ENCODE data around the gene SEC23IP.

SEC23IP gene

GRCh38 chr10:119919271-119919670 is 26.7 kb downstream of the SEC23IP start:
- Histone ChIP-seq H3K4me3 (ENCODE audit: low read length) (no peak overlapping the region), H3K36me3 (ENCODE audit: control insufficient read depth, insufficient read depth, low read length) (peaks cover 13% of the 10 kb centered on the region), H3K4me1 (ENCODE audit: control insufficient read depth, insufficient read depth, low read length) (no peaks in the 10 kb centered on the region), H3K9ac (ENCODE audit: low read length) (no peak overlapping the region), H3K27me3 (ENCODE audit: control insufficient read depth, insufficient read depth, low read length) (no peaks in the 10 kb centered on the region), H3K27ac (ENCODE audit: low read depth, low read length) (no peak overlapping the region)

- H3K27me3 ChIP-seq (ENCODE audit: control insufficient read depth, insufficient read depth, low read length): no peaks in the 10 kb centered on the region
- no peak overlapping the region for H3K27ac ChIP-seq (ENCODE audit: low read depth, low read length)
- no peak overlapping the region for H3K4me3 ChIP-seq (ENCODE audit: low read length)
- H3K36me3 ChIP-seq (ENCODE audit: control insufficient read depth, insufficient read depth, low read length): peaks cover 13% of the 10 kb centered on the region
- H3K9ac ChIP-seq (ENCODE audit: low read length): no peak overlapping the region
- H3K4me1 ChIP-seq (ENCODE audit: control insufficient read depth, insufficient read depth, low read length): no peaks in the 10 kb centered on the region
Observed at GRCh38 chr10:119919826-119920225, 27.3 kb downstream of the SEC23IP start.

- H3K4me3 ChIP-seq (ENCODE audit: low read length): no peak overlapping the region
- H3K4me1 ChIP-seq (ENCODE audit: control insufficient read depth, insufficient read depth, low read length): no peaks in the 10 kb centered on the region
- H3K9ac ChIP-seq (ENCODE audit: low read length): no peak overlapping the region
- no peaks in the 10 kb centered on the region for H3K27me3 ChIP-seq (ENCODE audit: control insufficient read depth, insufficient read depth, low read length)
- no peak overlapping the region for H3K27ac ChIP-seq (ENCODE audit: low read depth, low read length)
- H3K36me3 ChIP-seq (ENCODE audit: control insufficient read depth, insufficient read depth, low read length): peaks cover 32% of the 10 kb centered on the region
Observed at GRCh38 chr10:119928411-119928810, 35.9 kb downstream of the SEC23IP start.

DNA sequence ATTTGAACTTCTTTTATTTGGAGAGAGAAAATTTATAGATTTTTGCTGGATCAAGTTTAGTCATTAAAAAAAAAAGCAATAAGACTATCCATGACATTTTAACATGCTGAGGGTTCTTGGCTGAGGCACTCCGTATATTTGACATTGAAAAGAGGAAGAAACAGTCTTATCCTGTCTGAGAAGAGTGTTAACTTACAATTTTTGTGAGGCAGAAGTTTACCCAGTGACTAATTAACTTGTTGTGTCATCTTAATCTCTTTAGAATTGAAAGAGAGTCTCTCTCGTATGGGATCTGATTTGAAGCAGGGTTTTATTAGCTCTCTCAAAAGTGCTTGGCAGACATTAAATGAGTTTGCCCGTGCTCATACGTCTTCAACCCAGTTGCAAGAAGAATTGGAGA is 39.3 kb downstream of the SEC23IP start:
- Histone ChIP-seq H3K4me3 (ENCODE audit: low read length) (no peak overlapping the region), H3K4me1 (ENCODE audit: control insufficient read depth, insufficient read depth, low read length) (no peaks in the 10 kb centered on the region), H3K27ac (ENCODE audit: low read depth, low read length) (no peak overlapping the region), H3K27me3 (ENCODE audit: control insufficient read depth, insufficient read depth, low read length) (no peaks in the 10 kb centered on the region), H3K9ac (ENCODE audit: low read length) (no peak overlapping the region), H3K36me3 (ENCODE audit: control insufficient read depth, insufficient read depth, low read length) (peaks cover 33% of the 10 kb centered on the region)

DNA sequence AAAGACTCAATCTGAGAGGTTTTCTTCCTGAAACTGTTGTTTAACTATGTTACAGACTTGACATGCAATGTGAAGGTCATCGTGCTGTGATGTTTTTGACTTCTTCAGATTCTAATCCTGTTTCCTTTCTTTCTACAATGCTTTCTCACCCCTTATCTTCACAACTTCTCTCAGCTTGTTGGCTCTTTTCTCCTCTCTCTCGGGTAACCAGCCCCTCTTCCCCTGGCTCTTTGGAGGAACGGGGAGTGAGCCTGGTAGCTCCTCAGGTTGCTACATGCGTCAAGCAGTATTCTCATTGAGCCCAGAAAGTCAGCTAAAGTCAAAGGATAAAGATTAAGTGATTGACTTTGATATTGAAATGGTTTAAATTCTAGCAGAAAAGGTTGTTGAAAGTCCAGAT is 40.1 kb downstream of the SEC23IP start:
- Histone ChIP-seq H3K9ac (ENCODE audit: low read length) (no peak overlapping the region), H3K27me3 (ENCODE audit: control insufficient read depth, insufficient read depth, low read length) (no peaks in the 10 kb centered on the region), H3K4me1 (ENCODE audit: control insufficient read depth, insufficient read depth, low read length) (no peaks in the 10 kb centered on the region), H3K4me3 (ENCODE audit: low read length) (no peak overlapping the region), H3K36me3 (ENCODE audit: control insufficient read depth, insufficient read depth, low read length) (peaks cover 25% of the 10 kb centered on the region), H3K27ac (ENCODE audit: low read depth, low read length) (no peak overlapping the region)

DNA sequence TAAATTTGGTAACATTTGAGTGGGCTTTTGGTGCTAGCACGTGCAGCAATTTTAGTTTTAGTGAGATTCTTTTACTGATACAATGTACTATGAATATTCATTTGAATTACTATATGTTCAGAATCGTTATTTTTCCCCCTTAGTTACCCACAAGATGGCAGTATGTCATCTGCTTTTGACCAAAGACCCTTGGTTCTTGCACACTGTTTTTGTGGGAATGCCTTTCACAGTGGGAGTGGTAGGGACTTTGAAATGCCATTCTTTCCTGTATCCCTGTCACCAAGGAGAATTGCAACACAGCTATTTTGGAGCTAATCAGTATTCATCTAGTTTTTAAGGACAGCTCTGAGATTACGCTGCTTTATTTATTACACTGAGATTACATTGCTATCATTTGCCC is 40.6 kb downstream of the SEC23IP start:
- Histone ChIP-seq H3K27ac (ENCODE audit: low read depth, low read length) (no peak overlapping the region), H3K9ac (ENCODE audit: low read length) (no peak overlapping the region), H3K27me3 (ENCODE audit: control insufficient read depth, insufficient read depth, low read length) (no peaks in the 10 kb centered on the region), H3K4me3 (ENCODE audit: low read length) (no peak overlapping the region), H3K4me1 (ENCODE audit: control insufficient read depth, insufficient read depth, low read length) (no peaks in the 10 kb centered on the region), H3K36me3 (ENCODE audit: control insufficient read depth, insufficient read depth, low read length) (peaks cover 23% of the 10 kb centered on the region)

- H3K36me3 ChIP-seq (ENCODE audit: control insufficient read depth, insufficient read depth, low read length): peaks cover 9% of the 10 kb centered on the region
- no peak overlapping the region for H3K9ac ChIP-seq (ENCODE audit: low read length)
- no peaks in the 10 kb centered on the region for H3K4me1 ChIP-seq (ENCODE audit: control insufficient read depth, insufficient read depth, low read length)
- no peak overlapping the region for H3K27ac ChIP-seq (ENCODE audit: low read depth, low read length)
- H3K27me3 ChIP-seq (ENCODE audit: control insufficient read depth, insufficient read depth, low read length): no peaks in the 10 kb centered on the region
- no peak overlapping the region for H3K4me3 ChIP-seq (ENCODE audit: low read length)
Observed at GRCh38 chr10:119940487-119940886, 48.0 kb downstream of the SEC23IP start.

DNA sequence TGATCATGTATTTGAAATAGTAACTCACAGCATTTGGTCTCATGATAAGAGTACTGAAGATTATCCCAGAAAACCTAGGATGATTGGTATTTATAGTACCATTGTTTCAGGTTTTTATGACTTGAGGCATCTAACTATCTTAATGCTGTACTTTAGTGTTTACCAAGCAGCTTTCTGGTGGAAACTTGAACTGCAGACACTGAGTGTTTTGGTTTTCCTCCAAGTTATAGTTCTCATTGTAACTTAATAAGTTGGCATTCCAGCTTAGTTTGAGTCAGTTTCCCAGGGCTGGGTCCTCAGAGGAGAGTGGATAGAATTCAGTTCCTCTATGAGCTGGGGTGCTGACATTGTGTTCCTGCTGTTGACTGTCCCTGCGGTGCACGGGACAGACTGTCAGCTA is 50.4 kb downstream of the SEC23IP start:
- no peaks in the 10 kb centered on the region for H3K27me3 ChIP-seq (ENCODE audit: control insufficient read depth, insufficient read depth, low read length)
- H3K4me3 ChIP-seq (ENCODE audit: low read length): no peak overlapping the region
- H3K36me3 ChIP-seq (ENCODE audit: control insufficient read depth, insufficient read depth, low read length): peaks cover 7% of the 10 kb centered on the region
- no peak overlapping the region for H3K27ac ChIP-seq (ENCODE audit: low read depth, low read length)
- H3K4me1 ChIP-seq (ENCODE audit: control insufficient read depth, insufficient read depth, low read length): peaks cover 4% of the 10 kb centered on the region
- H3K9ac ChIP-seq (ENCODE audit: low read length): no peak overlapping the region

DNA sequence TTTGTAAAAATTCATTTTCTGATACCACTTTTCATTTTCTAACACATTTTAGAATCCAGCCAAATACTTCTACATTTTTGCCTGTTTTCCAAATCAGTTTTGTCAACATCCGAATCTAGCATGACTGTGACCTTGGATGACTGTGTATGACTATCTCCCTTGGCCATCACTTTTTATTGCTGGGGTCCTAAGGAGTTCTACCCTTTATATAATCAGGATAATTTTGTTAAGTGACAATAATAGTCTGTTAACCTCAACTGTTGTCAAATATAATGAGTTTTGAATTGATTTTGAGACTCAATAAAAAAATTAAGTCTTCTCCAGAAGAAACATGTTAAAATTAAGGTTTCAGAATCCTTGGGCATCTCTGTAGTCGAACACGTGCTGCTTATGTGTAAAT is 53.3 kb downstream of the SEC23IP start:
- H3K4me3 ChIP-seq (ENCODE audit: low read length): no peak overlapping the region
- peaks cover 7% of the 10 kb centered on the region for H3K36me3 ChIP-seq (ENCODE audit: control insufficient read depth, insufficient read depth, low read length)
- H3K9ac ChIP-seq (ENCODE audit: low read length): no peak overlapping the region
- H3K4me1 ChIP-seq (ENCODE audit: control insufficient read depth, insufficient read depth, low read length): peaks cover 4% of the 10 kb centered on the region
- no peak overlapping the region for H3K27ac ChIP-seq (ENCODE audit: low read depth, low read length)
- H3K27me3 ChIP-seq (ENCODE audit: control insufficient read depth, insufficient read depth, low read length): no peaks in the 10 kb centered on the region

GRCh38 chr10:119947300-119947699 is 54.8 kb downstream of the SEC23IP start:
- H3K27ac ChIP-seq (ENCODE audit: low read depth, low read length): no peak overlapping the region
- H3K4me1 ChIP-seq (ENCODE audit: control insufficient read depth, insufficient read depth, low read length): peaks cover 4% of the 10 kb centered on the region
- H3K36me3 ChIP-seq (ENCODE audit: control insufficient read depth, insufficient read depth, low read length): peaks cover 4% of the 10 kb centered on the region
- no peak overlapping the region for H3K9ac ChIP-seq (ENCODE audit: low read length)
- H3K27me3 ChIP-seq (ENCODE audit: control insufficient read depth, insufficient read depth, low read length): no peaks in the 10 kb centered on the region
- H3K4me3 ChIP-seq (ENCODE audit: low read length): no peak overlapping the region

GRCh38 chr10:119957451-119957850 is 64.9 kb downstream of the SEC23IP start:
- Histone ChIP-seq H3K27ac (ENCODE audit: low read depth, low read length) (no peak overlapping the region), H3K27me3 (ENCODE audit: control insufficient read depth, insufficient read depth, low read length) (no peaks in the 10 kb centered on the region), H3K4me3 (ENCODE audit: low read length) (no peak overlapping the region), H3K36me3 (ENCODE audit: control insufficient read depth, insufficient read depth, low read length) (no peaks in the 10 kb centered on the region), H3K9ac (ENCODE audit: low read length) (no peak overlapping the region), H3K4me1 (ENCODE audit: control insufficient read depth, insufficient read depth, low read length) (no peaks in the 10 kb centered on the region)

DNA sequence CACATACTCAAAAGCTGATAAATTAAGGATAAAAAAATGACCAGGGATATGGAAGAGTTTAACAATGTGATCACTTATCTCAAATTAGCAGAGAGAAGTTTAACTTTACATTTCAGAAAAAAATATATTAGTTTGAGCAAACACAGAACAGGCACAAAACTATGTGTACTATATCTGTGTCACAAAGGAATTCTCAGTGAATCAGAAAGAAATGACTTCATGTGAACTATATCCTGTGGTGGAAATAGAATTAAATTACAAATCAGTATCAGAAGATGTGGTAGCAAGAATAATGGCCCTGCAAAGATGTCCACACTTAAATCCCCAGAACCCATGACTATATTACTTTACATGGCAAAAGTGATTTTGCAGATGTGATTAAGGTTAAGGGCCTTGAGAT is 70.3 kb downstream of the SEC23IP start:
- Histone ChIP-seq H3K9ac (ENCODE audit: low read length) (no peak overlapping the region), H3K27ac (ENCODE audit: low read depth, low read length) (no peak overlapping the region), H3K27me3 (ENCODE audit: control insufficient read depth, insufficient read depth, low read length) (no peaks in the 10 kb centered on the region), H3K4me1 (ENCODE audit: control insufficient read depth, insufficient read depth, low read length) (no peaks in the 10 kb centered on the region), H3K36me3 (ENCODE audit: control insufficient read depth, insufficient read depth, low read length) (no peaks in the 10 kb centered on the region), H3K4me3 (ENCODE audit: low read length) (no peak overlapping the region)

GRCh38 chr10:119967066-119967465 is 74.5 kb downstream of the SEC23IP start:
- H3K4me3 ChIP-seq (ENCODE audit: low read length): no peak overlapping the region

More at GRCh38 chr10:119967066-119967465, 74.5 kb downstream of the SEC23IP start:
- Histone ChIP-seq H3K27ac (ENCODE audit: low read depth, low read length) (no peak overlapping the region), H3K9ac (ENCODE audit: low read length) (no peak overlapping the region), H3K4me1 (ENCODE audit: control insufficient read depth, insufficient read depth, low read length) (no peaks in the 10 kb centered on the region), H3K27me3 (ENCODE audit: control insufficient read depth, insufficient read depth, low read length) (no peaks in the 10 kb centered on the region), H3K36me3 (ENCODE audit: control insufficient read depth, insufficient read depth, low read length) (no peaks in the 10 kb centered on the region)

Measured in rectal smooth muscle tissue (tissue), 1 donor.